Liver (tissue), 9 donors: Measurements from ENCODE around the gene SUPT20HL1. TPM values are rescaled to one million over a fixed set of nuclear protein-coding genes. Genes with fewer than 3 reads are reported as not detected.

ENCODE experiments used
- DNase-seq: peaks from one replicate; pipeline ENCODE4 v3.0.0-alpha.2; 2017; ENCODE audit warnings: low spot score
- H3K27ac ChIP-seq, 2 donors: one replicate each; pipeline ENCODE4 v1.7.0; 2013; ENCODE audit warnings: inconsistent platforms in 2 of 2, low read length in 2 of 2, control low read depth in 1 of 2, low read depth in 1 of 2, mild to moderate bottlenecking in 1 of 2
- H3K27me3 ChIP-seq, 4 donors: one replicate each; pipeline versions ENCODE4 v1.6.1 to v1.7.0; 2013; ENCODE audit warnings: low read length in 3 of 4, inconsistent platforms in 1 of 4, mild to moderate bottlenecking in 1 of 4, moderate library complexity in 1 of 4; ENCODE audit not compliant: control insufficient read depth in 4 of 4, insufficient read depth in 4 of 4
- H3K36me3 ChIP-seq, 4 donors: one replicate each; pipeline versions ENCODE4 v1.6.1 to v1.7.0; 2013; ENCODE audit warnings: low read length in 3 of 4, mild to moderate bottlenecking in 3 of 4, low read depth in 1 of 4, moderate library complexity in 1 of 4; ENCODE audit not compliant: control insufficient read depth in 4 of 4, insufficient read depth in 3 of 4
- H3K4me1 ChIP-seq, 4 donors: one replicate each; pipeline versions ENCODE4 v1.6.1 to v1.7.0; 2013; ENCODE audit warnings: low read length in 3 of 4, mild to moderate bottlenecking in 3 of 4, moderate library complexity in 1 of 4; ENCODE audit not compliant: control insufficient read depth in 4 of 4, insufficient read depth in 4 of 4
- H3K4me3 ChIP-seq, 3 donors: one replicate each; pipeline versions ENCODE4 v1.6.1 to v1.7.0; 2013; ENCODE audit warnings: low read length in 3 of 3, control low read depth in 1 of 3, low read depth in 1 of 3, mild to moderate bottlenecking in 1 of 3
- H3K9ac ChIP-seq, 2 donors: one replicate each; pipeline ENCODE4 v1.7.0; 2013; ENCODE audit warnings: low read length in 2 of 2, mild to moderate bottlenecking in 2 of 2, moderate library complexity in 2 of 2, control low read depth in 1 of 2, low read depth in 1 of 2
- H3K9me3 ChIP-seq, 4 donors: one replicate each; pipeline versions ENCODE4 v1.6.1 to v1.7.0; 2013; ENCODE audit warnings: low read length in 3 of 4; ENCODE audit not compliant: control insufficient read depth in 4 of 4
- ATF3 ChIP-seq: IDR thresholded peaks from 2 replicates; pipeline ENCODE4 v1.6.1; 2016; ENCODE audit warnings: antibody characterized with exemption
- CTCF ChIP-seq: fragments of 150-350 bp; IDR thresholded peaks from 2 replicates; pipeline ENCODE4 v1.5.1; 2017; ENCODE audit warnings: improper control_type of control experiment, low read depth, low read length; ENCODE audit not compliant: missing input control
- EGR1 ChIP-seq, 2 donors: IDR thresholded peaks; 2 replicates each; pipeline ENCODE4 v1.6.1; 2016 to 2018; ENCODE audit warnings: antibody characterized with exemption in 2 of 2, low read depth in 2 of 2
- FOXA1 ChIP-seq: IDR thresholded peaks from 2 replicates; pipeline ENCODE4 v1.6.1; 2016; ENCODE audit warnings: antibody characterized with exemption
- FOXA2 ChIP-seq: IDR thresholded peaks from 2 replicates; pipeline ENCODE4 v1.6.1; 2016; ENCODE audit warnings: antibody characterized with exemption
- GABPA ChIP-seq, 2 donors: IDR thresholded peaks in 1 of 2; conservative IDR thresholded peaks in 1 of 2; 2 replicates each; pipeline ENCODE4 v1.6.1; 2016; ENCODE audit warnings: antibody characterized with exemption in 2 of 2, mild to moderate bottlenecking in 1 of 2, moderate library complexity in 1 of 2
- HNF4A ChIP-seq, 2 donors: conservative IDR thresholded peaks; 2 replicates each; pipeline ENCODE4 v1.6.1; 2016; ENCODE audit warnings: antibody characterized with exemption in 2 of 2, mild to moderate bottlenecking in 2 of 2
- HNF4G ChIP-seq: IDR thresholded peaks from 2 replicates; pipeline ENCODE4 v1.6.1; 2016; ENCODE audit warnings: antibody characterized with exemption
- JUND ChIP-seq, 2 donors: IDR thresholded peaks; 2 replicates each; pipeline ENCODE4 v1.6.1; 2016; ENCODE audit warnings: antibody characterized with exemption in 2 of 2
- MAX ChIP-seq: IDR thresholded peaks from 2 replicates; pipeline ENCODE4 v1.6.1; 2016; ENCODE audit warnings: antibody characterized with exemption
- NR2F2 ChIP-seq: IDR thresholded peaks from 2 replicates; pipeline ENCODE4 v1.6.1; 2016; ENCODE audit warnings: antibody characterized with exemption
- RAD21 ChIP-seq, 2 donors: IDR thresholded peaks; 2 replicates each; pipeline ENCODE4 v1.6.1; 2016; ENCODE audit warnings: antibody characterized with exemption in 2 of 2, mild to moderate bottlenecking in 2 of 2
- REST ChIP-seq: IDR thresholded peaks from 2 replicates; pipeline ENCODE4 v1.6.1; 2016; ENCODE audit warnings: antibody characterized with exemption, mild to moderate bottlenecking
- RXRA ChIP-seq, 2 donors: IDR thresholded peaks; 2 replicates each; pipeline ENCODE4 v1.6.1; 2017 to 2018; ENCODE audit warnings: antibody characterized with exemption in 2 of 2, mild to moderate bottlenecking in 1 of 2
- SP1 ChIP-seq: IDR thresholded peaks from 2 replicates; pipeline ENCODE4 v1.6.1; 2018; ENCODE audit warnings: antibody characterized with exemption, mild to moderate bottlenecking
- TAF1 ChIP-seq: conservative IDR thresholded peaks from 2 replicates; pipeline ENCODE4 v1.6.1; 2016; ENCODE audit warnings: antibody characterized with exemption, mild to moderate bottlenecking
- YY1 ChIP-seq: IDR thresholded peaks from 2 replicates; pipeline ENCODE4 v1.6.1; 2016; ENCODE audit warnings: antibody characterized with exemption, mild to moderate bottlenecking
- ZBTB33 ChIP-seq: IDR thresholded peaks from 2 replicates; pipeline ENCODE4 v1.6.1; 2016; ENCODE audit warnings: antibody characterized with exemption
- WGBS: extraction: QIAGEN DNeasy Blood & Tissue Kit; methylation state at CpG from one replicate; pipeline ENCODE4 v1.1.7; 2013; 5-methylcytosine and 5-hydroxymethylcytosine counted together
- polyA plus RNA-seq, 2 donors: library from polyadenylated mRNA; stranded (reverse) in 1 of 2; unstranded in 1 of 2; fragments of 200-250 nt in 1 of 2; fragments of >200 nt in 1 of 2; fragmentation: Nextera tagmentation in 1 of 2; extraction: Ambion mirVana in 1 of 2; gene quantifications; one replicate each; pipeline versions ENCODE4 v1.2.1 to v1.2.3, GENCODE V29; 2013 to 2015
- total RNA-seq, 2 donors: library from RNA; depleted of rRNA; stranded (reverse); fragments of >200 nt; gene quantifications; one replicate each; pipeline ENCODE4 v1.2.3, GENCODE V29; 2014
- donor health status: healthy.
- donor health status: healthy.
- donor health status: healthy.
- donor health status: healthy.
- donor health status: healthy.

Gene SUPT20HL1
- total and polyA plus RNA-seq, 4 donors, result not detected

GRCh38 chrX:24339911-24340310 is 20.5 kb upstream of the SUPT20HL1 start:
- Histone ChIP-seq H3K4me1 (no peaks in the 10 kb centered on the region), H3K27me3 (peaks cover 0 to 2% (median 0%) of the 10 kb centered on the region in 4 donors)
- no peak for TF ChIP-seq SP1
- no peak for TF ChIP-seq HNF4G
- TF ChIP-seq NR2F2, result no peak
- TF ChIP-seq CTCF, result no peak
- no peak for TF ChIP-seq ATF3
- no peak for TF ChIP-seq FOXA1
- TF ChIP-seq RAD21 (IDR thresholded peaks at IDR 0.05), result no peak
- TF ChIP-seq HNF4A (conservative IDR thresholded peaks at IDR 0.05), result no peak
- TF ChIP-seq TAF1, result no peak
- no peak for TF ChIP-seq GABPA (IDR thresholded peaks at IDR 0.05 in 1 of 2, conservative IDR thresholded peaks at IDR 0.05 in 1 of 2)
- TF ChIP-seq ZBTB33, result no peak
- TF ChIP-seq JUND (IDR thresholded peaks at IDR 0.05), result no peak

GRCh38 chrX:24340501-24340900 is 19.9 kb upstream of the SUPT20HL1 start:
- Histone ChIP-seq H3K27me3 (peaks cover 0 to 2% (median 0%) of the 10 kb centered on the region in 4 donors), H3K27ac (no peak overlapping the region), H3K4me3 (no peak overlapping the region), H3K4me1 (no peaks in the 10 kb centered on the region), H3K9ac (no peak overlapping the region), H3K9me3 (no peaks in the 10 kb centered on the region), H3K36me3 (no peaks in the 10 kb centered on the region)
- 92% methylated on average over 2 of the region's 2 CpGs for WGBS
- DNase-seq, result no peak
- TF ChIP-seq HNF4G (no peak), TAF1 (no peak), EGR1 (IDR thresholded peaks at IDR 0.05; ENCODE audit: low read depth in 2 of 2) (no peak), CTCF (no peak), NR2F2 (no peak), SP1 (no peak), ZBTB33 (no peak), MAX (no peak), YY1 (no peak), REST (no peak), RXRA (IDR thresholded peaks at IDR 0.05) (no peak), JUND (IDR thresholded peaks at IDR 0.05) (no peak), GABPA (IDR thresholded peaks at IDR 0.05 in 1 of 2, conservative IDR thresholded peaks at IDR 0.05 in 1 of 2) (no peak), FOXA1 (no peak), FOXA2 (no peak), RAD21 (IDR thresholded peaks at IDR 0.05) (no peak)

More at GRCh38 chrX:24339911-24340310, 20.5 kb upstream of the SUPT20HL1 start:
- Histone ChIP-seq H3K27ac (no peak overlapping the region), H3K4me3 (no peak overlapping the region), H3K9ac (no peak overlapping the region), H3K36me3 (no peaks in the 10 kb centered on the region), H3K9me3 (no peaks in the 10 kb centered on the region)
- DNase-seq, result no peak
